ENCODE data around the gene NELL1. TPM values are rescaled to one million over a fixed set of nuclear protein-coding genes. Genes with fewer than 3 reads are reported as not detected.

The NELL1 gene
- total RNA-seq, 2 donors from 2014 or later: 0.09 to 0.11 TPM

- H3K36me3 ChIP-seq (ENCODE audit: control insufficient read depth, insufficient read depth, low read length): no peaks in the 10 kb centered on the region
- DNase-seq: no peak
- Mint-ChIP-seq H3K36me3 (ENCODE audit: low read depth) (no peaks in the 10 kb centered on the region), H3K4me1 (peaks cover 20% of the 10 kb centered on the region), H3K9me3 (peaks cover 4% of the 10 kb centered on the region), H3K27me3 (ENCODE audit: insufficient read depth) (peaks cover 19% of the 10 kb centered on the region), H3K4me3 (no peak overlapping the region), H3K27ac (no peak overlapping the region)
- peaks cover 16% of the 10 kb centered on the region for H3K27me3 ChIP-seq (ENCODE audit: control insufficient read depth, insufficient read depth, low read length, poor library complexity, severe bottlenecking)
- no peaks in the 10 kb centered on the region for H3K9me3 ChIP-seq (ENCODE audit: control insufficient read depth, low read length)
- peaks cover 3% of the 10 kb centered on the region for H3K4me1 ChIP-seq (ENCODE audit: control insufficient read depth, insufficient read depth, low read length)
- no peak overlapping the region for H3K4me3 ChIP-seq (ENCODE audit: low read length)
- no peak overlapping the region for H3K27ac ChIP-seq (ENCODE audit: low read depth, low read length)
- no peak overlapping the region for H3K9ac ChIP-seq (ENCODE audit: extremely low read depth, low read length, poor library complexity, severe bottlenecking)
- no peak for TF ChIP-seq CTCF (conservative IDR thresholded peaks at IDR 0.05)
Measured at GRCh38 chr11:20910733-20911132, 241.3 kb downstream of the NELL1 start.

- Histone ChIP-seq H3K27me3 (ENCODE audit: control insufficient read depth, insufficient read depth, low read length, poor library complexity, severe bottlenecking) (peaks cover 16% of the 10 kb centered on the region), H3K27ac (ENCODE audit: low read depth, low read length) (no peak overlapping the region), H3K4me3 (ENCODE audit: low read length) (no peak overlapping the region), H3K4me1 (ENCODE audit: control insufficient read depth, insufficient read depth, low read length) (peaks cover 3% of the 10 kb centered on the region), H3K9me3 (ENCODE audit: control insufficient read depth, low read length) (no peaks in the 10 kb centered on the region), H3K9ac (ENCODE audit: extremely low read depth, low read length, poor library complexity, severe bottlenecking) (no peak overlapping the region), H3K36me3 (ENCODE audit: control insufficient read depth, insufficient read depth, low read length) (no peaks in the 10 kb centered on the region)
- Mint-ChIP-seq H3K4me3 (no peak overlapping the region), H3K27ac (no peak overlapping the region), H3K27me3 (ENCODE audit: insufficient read depth) (peaks cover 23% of the 10 kb centered on the region), H3K4me1 (peaks cover 20% of the 10 kb centered on the region), H3K9me3 (peaks cover 4% of the 10 kb centered on the region), H3K36me3 (ENCODE audit: low read depth) (no peaks in the 10 kb centered on the region)
- peak; percentile 37 for TF ChIP-seq CTCF (conservative IDR thresholded peaks at IDR 0.05)
- no peak for DNase-seq
- WGBS, 2 experiments (ENCODE audit: insufficient coverage in 1 of 2, insufficient read length in 1 of 2): 48% methylated on average over 2 of the region's 2 CpGs; no CpG with 5 or more reads in 1 of the 2 experiments
Measured at GRCh38 chr11:20912065-20912821, 242.9 kb downstream of the NELL1 start.

GRCh38 chr11:20912922-20913512, 243.6 kb downstream of the NELL1 start:
- peaks cover 16% of the 10 kb centered on the region for H3K27me3 ChIP-seq (ENCODE audit: control insufficient read depth, insufficient read depth, low read length, poor library complexity, severe bottlenecking)
- Mint-ChIP-seq H3K36me3 (ENCODE audit: low read depth) (no peaks in the 10 kb centered on the region), H3K9me3 (peaks cover 1% of the 10 kb centered on the region), H3K4me3 (no peak overlapping the region), H3K27ac (no peak overlapping the region), H3K27me3 (ENCODE audit: insufficient read depth) (peaks cover 20% of the 10 kb centered on the region), H3K4me1 (peaks cover 20% of the 10 kb centered on the region)
- no peak overlapping the region for H3K27ac ChIP-seq (ENCODE audit: low read depth, low read length)
- no peaks in the 10 kb centered on the region for H3K36me3 ChIP-seq (ENCODE audit: control insufficient read depth, insufficient read depth, low read length)
- no peak for TF ChIP-seq CTCF (conservative IDR thresholded peaks at IDR 0.05)
- H3K9ac ChIP-seq (ENCODE audit: extremely low read depth, low read length, poor library complexity, severe bottlenecking): no peak overlapping the region
- no peak overlapping the region for H3K4me3 ChIP-seq (ENCODE audit: low read length)
- H3K4me1 ChIP-seq (ENCODE audit: control insufficient read depth, insufficient read depth, low read length): peaks cover 3% of the 10 kb centered on the region
- WGBS, 2 experiments (ENCODE audit: insufficient coverage in 1 of 2, insufficient read length in 1 of 2): 19 to 25% methylated on average over 4 of the region's 4 CpGs
- DNase-seq: no peak
- no peaks in the 10 kb centered on the region for H3K9me3 ChIP-seq (ENCODE audit: control insufficient read depth, low read length)
